Epithelial cell of esophagus (primary cell): ENCODE data around the gene AMFR.
"Not testable (repeated sequence)": the region's sequence is repeated elsewhere in the genome, so short reads cannot be mapped to it uniquely, and the experiment has no call there.

Source experiments
- DNase-seq: peaks from one replicate; pipeline ENCODE4 v3.0.0; 2010; ENCODE audit warnings: low read depth
- H3K4me3 ChIP-seq: 2 replicates; pipeline ENCODE4 v1.5.1; 2011; ENCODE audit warnings: mild to moderate bottlenecking, low read length, control low read depth
- CTCF ChIP-seq: IDR thresholded peaks from 2 replicates; pipeline ENCODE4 v1.5.1; 2011; ENCODE audit warnings: low read depth, mild to moderate bottlenecking, low read length, control low read depth, inconsistent platforms; ENCODE audit not compliant: insufficient read depth; ENCODE audit errors: missing control alignments

The AMFR gene

GRCh38 chr16:56399486-56399885, 25.9 kb downstream of the AMFR start:
- DNase-seq: no peak
- H3K4me3 ChIP-seq: no peak overlapping the region
- no peak for TF ChIP-seq CTCF

- no peak for TF ChIP-seq CTCF
- DNase-seq: no peak
- no peak overlapping the region for H3K4me3 ChIP-seq
Observed at GRCh38 chr16:56399047-56399446, 26.3 kb downstream of the AMFR start.

- H3K4me3 ChIP-seq, DNase-seq: not testable (repeated sequence)
Observed at GRCh38 chr16:56396724-56397123, 28.6 kb downstream of the AMFR start.

- peak; percentile 86 for DNase-seq
- H3K4me3 ChIP-seq: no peak overlapping the region
- TF ChIP-seq CTCF: no peak
Observed at GRCh38 chr16:56389554-56389953, 35.8 kb downstream of the AMFR start.

GRCh38 chr16:56388209-56388608, 37.1 kb downstream of the AMFR start:
- TF ChIP-seq CTCF: no peak
- peak; percentile 71 for DNase-seq
- no peak overlapping the region for H3K4me3 ChIP-seq

GRCh38 chr16:56387396-56387795, 37.9 kb downstream of the AMFR start:
- no peak for TF ChIP-seq CTCF
- no peak for DNase-seq
- H3K4me3 ChIP-seq: no peak overlapping the region

- no peak for DNase-seq
- TF ChIP-seq CTCF: no peak
- H3K4me3 ChIP-seq: no peak overlapping the region
Observed at GRCh38 chr16:56384074-56384721, 41.1 kb downstream of the AMFR start.
